ENCODE measurements around the gene GNG4. TPM values are rescaled to one million over a fixed set of nuclear protein-coding genes. Genes with fewer than 3 reads are reported as not detected.
"Not testable (repeated sequence)": the region's sequence is repeated elsewhere in the genome, so short reads cannot be mapped to it uniquely, and the experiment has no call there.

GNG4 gene
- total RNA-seq, 1 experiment from 2014 or later, result 0.13 TPM

- DNase-seq (ENCODE audit: low spot score), result no peak
These were observed 104.2 kb downstream of the GNG4 start for GRCh38 chr1:235545292-235545930.

GRCh38 chr1:235542845-235543244 is 106.7 kb downstream of the GNG4 start:
- not testable (repeated sequence) for DNase-seq (ENCODE audit: low spot score)

- DNase-seq (ENCODE audit: low spot score), result no peak
These were observed 116.0 kb downstream of the GNG4 start for GRCh38 chr1:235533476-235534168.

GRCh38 chr1:235532360-235532759 is 117.2 kb downstream of the GNG4 start:
- DNase-seq (ENCODE audit: low spot score), result no peak

- no peak for DNase-seq (ENCODE audit: low spot score)
These were observed 122.3 kb downstream of the GNG4 start for GRCh38 chr1:235527196-235527814.

- no peak for DNase-seq (ENCODE audit: low spot score)
These were observed 124.3 kb downstream of the GNG4 start for GRCh38 chr1:235525314-235525713.

GRCh38 chr1:235516862-235517446 is 132.6 kb downstream of the GNG4 start:
- DNase-seq (ENCODE audit: low spot score), result no peak

- DNase-seq (ENCODE audit: low spot score), result no peak
These were observed 133.6 kb downstream of the GNG4 start for GRCh38 chr1:235515844-235516512.

- peak; percentile 85 for DNase-seq (ENCODE audit: low spot score)
These were observed 135.9 kb downstream of the GNG4 start for GRCh38 chr1:235513495-235514366.

GRCh38 chr1:235511470-235512240 is 137.9 kb downstream of the GNG4 start:
- DNase-seq (ENCODE audit: low spot score), result peak; percentile 41

- no peak for DNase-seq (ENCODE audit: low spot score)
These were observed 138.8 kb downstream of the GNG4 start for GRCh38 chr1:235510823-235511222.

- DNase-seq (ENCODE audit: low spot score), result no peak
These were observed 142.0 kb downstream of the GNG4 start for GRCh38 chr1:235507623-235508022.

GRCh38 chr1:235504494-235505222 is 144.9 kb downstream of the GNG4 start:
- peak; percentile 98 for DNase-seq (ENCODE audit: low spot score)

GRCh38 chr1:235504122-235504493 is 145.5 kb downstream of the GNG4 start, which contains the start of gene B3GALNT2:
Gene B3GALNT2, minus strand, starts transcription at chr1:235504452. Its CDS starts 200 bp downstream, at chr1:235504252.
- no peak for DNase-seq (ENCODE audit: low spot score)

- peak; percentile 68 for DNase-seq (ENCODE audit: low spot score)
These were observed 146.0 kb downstream of the GNG4 start for GRCh38 chr1:235503403-235504121.

GRCh38 chr1:235502601-235503402 is 146.8 kb downstream of the GNG4 start:
- peak; percentile 58 for DNase-seq (ENCODE audit: low spot score)

- peak; percentile 36 for DNase-seq (ENCODE audit: low spot score)
These were observed 148.5 kb downstream of the GNG4 start for GRCh38 chr1:235500971-235501540.

All from HT-29 (cell line).